Astrocyte (in vitro differentiated cells and primary cell): ENCODE results near the gene ERGIC3. TPM values are rescaled to one million over a fixed set of nuclear protein-coding genes. Genes with fewer than 3 reads are reported as not detected.

Experiments used
- DNase-seq: peaks from one replicate; pipeline ENCODE4 v3.0.0-alpha.2; 2010; ENCODE audit warnings: low read depth
- FAIRE-seq: peaks from 2 replicates; lab custom pipeline; 2011; peaks lifted over from hg19 to GRCh38; lab: Jason Lieb, UNC
- H2AFZ ChIP-seq: 2 replicates; pipeline ENCODE4 v1.6.0; 2012; ENCODE audit warnings: low read depth, low read length, inconsistent platforms
- H3K27ac ChIP-seq: 2 replicates; pipeline ENCODE4 v1.5.1; 2011; ENCODE audit warnings: low read depth, low read length, inconsistent platforms
- H3K27me3 ChIP-seq: 2 replicates; pipeline ENCODE4 v1.6.0; 2011; ENCODE audit warnings: low read length, inconsistent platforms; ENCODE audit not compliant: insufficient read depth
- H3K36me3 ChIP-seq: 2 replicates; pipeline ENCODE4 v1.5.1; 2011; ENCODE audit warnings: low read length, inconsistent platforms; ENCODE audit not compliant: insufficient read depth
- H3K4me1 ChIP-seq: 2 replicates; pipeline ENCODE4 v1.5.1; 2011; ENCODE audit warnings: low read length, inconsistent platforms; ENCODE audit not compliant: insufficient read depth
- H3K4me2 ChIP-seq: 2 replicates; pipeline ENCODE4 v1.6.0; 2012; ENCODE audit warnings: low read length, inconsistent platforms
- H3K4me3 ChIP-seq: 2 replicates; pipeline ENCODE4 v1.5.1; 2011; ENCODE audit warnings: low read depth, mild to moderate bottlenecking, low read length, inconsistent platforms; ENCODE audit not compliant: insufficient read depth
- H3K79me2 ChIP-seq: 2 replicates; pipeline ENCODE4 v1.6.0; 2012; ENCODE audit warnings: mild to moderate bottlenecking, low read length, inconsistent platforms; ENCODE audit not compliant: insufficient read depth
- H3K9ac ChIP-seq: 2 replicates; pipeline ENCODE4 v1.6.0; 2012; ENCODE audit warnings: mild to moderate bottlenecking, low read length, inconsistent platforms
- H3K9me3 ChIP-seq: 2 replicates; pipeline ENCODE4 v1.5.1; 2012; ENCODE audit warnings: low read depth, mild to moderate bottlenecking, low read length, inconsistent platforms; ENCODE audit not compliant: insufficient read depth
- H4K20me1 ChIP-seq: 2 replicates; pipeline ENCODE4 v1.6.0; 2012; ENCODE audit warnings: low read length, inconsistent platforms; ENCODE audit not compliant: insufficient read depth
- H3K27ac Mint-ChIP-seq: one replicate; pipeline ENCODE4 v1.8.0; 2021; ENCODE audit warnings: mild to moderate bottlenecking, mixed read lengths; ENCODE audit not compliant: unreplicated experiment
- H3K27me3 Mint-ChIP-seq: one replicate; pipeline ENCODE4 v1.8.0; 2021; ENCODE audit warnings: low read depth, mixed read lengths; ENCODE audit not compliant: unreplicated experiment
- H3K36me3 Mint-ChIP-seq: one replicate; pipeline ENCODE4 v1.8.0; 2021; ENCODE audit warnings: low read depth, mixed read lengths; ENCODE audit not compliant: unreplicated experiment
- H3K4me1 Mint-ChIP-seq: one replicate; pipeline ENCODE4 v1.8.0; 2021; ENCODE audit warnings: low read depth, mixed read lengths; ENCODE audit not compliant: unreplicated experiment
- H3K4me3 Mint-ChIP-seq: one replicate; pipeline ENCODE4 v1.8.0; 2021; ENCODE audit warnings: mild to moderate bottlenecking, moderate library complexity, mixed read lengths; ENCODE audit not compliant: unreplicated experiment
- H3K9me3 Mint-ChIP-seq: one replicate; pipeline ENCODE4 v1.8.0; 2021; ENCODE audit warnings: mild to moderate bottlenecking, mixed read lengths; ENCODE audit not compliant: unreplicated experiment
- EZH2 ChIP-seq: IDR thresholded peaks from 2 replicates; pipeline ENCODE4 v1.6.1; 2012; ENCODE audit warnings: mild to moderate bottlenecking, low read length, inconsistent platforms; ENCODE audit not compliant: insufficient read depth
- total RNA-seq: library from RNA; stranded (reverse); gene quantifications from 2 replicates; pipeline ENCODE4 v1.2.1, GENCODE V29; 2021
- TF ChIP-seq, protein P1 (sequence below): IDR thresholded peaks from 2 replicates; pipeline ENCODE4 v1.5.1; 2011; ENCODE audit warnings: low read depth, mild to moderate bottlenecking, inconsistent platforms, low read length, moderate library complexity; ENCODE audit not compliant: insufficient read depth

Gene ERGIC3
- total RNA-seq, 1 donor from 2014 or later: 198 TPM

DNA sequence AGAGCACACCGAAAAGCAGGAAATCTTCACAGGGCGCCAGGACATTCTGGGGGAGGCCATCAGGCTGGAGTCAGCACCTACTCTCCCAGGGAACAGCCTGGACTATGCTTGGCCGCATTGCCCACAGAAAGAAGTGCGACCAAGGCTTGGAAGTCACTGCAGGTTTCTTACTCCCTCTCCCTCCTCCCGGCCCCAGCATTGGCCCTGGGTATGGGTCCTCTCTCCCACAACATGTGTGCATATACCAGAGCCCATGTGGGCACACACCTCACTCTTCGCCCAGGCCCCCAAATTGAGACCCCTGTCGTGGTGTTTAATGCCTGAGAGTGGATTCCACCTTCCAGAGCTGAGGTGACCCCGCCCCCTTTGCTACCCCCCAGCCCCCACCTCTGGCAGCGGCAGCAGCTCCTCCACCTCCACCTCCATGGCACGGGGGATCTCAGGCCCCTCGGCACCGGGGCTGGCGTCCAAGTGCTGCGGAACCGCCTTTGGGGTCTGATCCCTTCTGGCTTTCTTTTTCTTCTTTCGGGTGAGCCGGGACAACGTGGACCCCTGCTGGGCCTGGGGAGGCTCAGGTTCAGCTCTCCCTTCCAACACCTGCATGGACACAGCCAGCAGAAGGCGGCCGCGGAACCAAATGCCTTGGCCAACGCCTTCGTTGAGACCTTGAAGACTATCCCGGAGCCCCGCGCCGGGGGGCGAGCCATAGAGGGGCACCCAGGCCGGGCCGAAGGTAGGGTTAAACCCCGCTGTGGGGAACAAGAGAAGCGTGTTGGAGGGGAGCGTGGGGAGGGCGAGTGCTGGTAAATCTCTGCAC is 58.5 kb downstream of the ERGIC3 start:
- peaks cover 13% of the 10 kb centered on the region for H3K9me3 Mint-ChIP-seq
- H3K36me3 Mint-ChIP-seq: peaks cover 2% of the 10 kb centered on the region
- peaks cover 3% of the 10 kb centered on the region for H3K4me1 Mint-ChIP-seq
- peaks cover 72% of the 10 kb centered on the region for H3K27me3 Mint-ChIP-seq
- Histone ChIP-seq H3K9me3 (no peaks in the 10 kb centered on the region), H3K27me3 (peaks cover 27% of the 10 kb centered on the region), H3K27ac (no peak overlapping the region), H3K36me3 (no peaks in the 10 kb centered on the region), H2AFZ (peak overlapping the region; percentile 79), H3K79me2 (no peaks in the 10 kb centered on the region), H3K9ac (no peak overlapping the region), H3K4me2 (peak overlapping the region; percentile 88), H3K4me3 (peak overlapping the region; percentile 51), H3K4me1 (peaks cover 11% of the 10 kb centered on the region), H4K20me1 (no peaks in the 10 kb centered on the region)
- H3K4me3 Mint-ChIP-seq: no peak overlapping the region
- no peak for DNase-seq
- no peak for FAIRE-seq
- H3K27ac Mint-ChIP-seq: no peak overlapping the region
- TF ChIP-seq, protein P1, sequence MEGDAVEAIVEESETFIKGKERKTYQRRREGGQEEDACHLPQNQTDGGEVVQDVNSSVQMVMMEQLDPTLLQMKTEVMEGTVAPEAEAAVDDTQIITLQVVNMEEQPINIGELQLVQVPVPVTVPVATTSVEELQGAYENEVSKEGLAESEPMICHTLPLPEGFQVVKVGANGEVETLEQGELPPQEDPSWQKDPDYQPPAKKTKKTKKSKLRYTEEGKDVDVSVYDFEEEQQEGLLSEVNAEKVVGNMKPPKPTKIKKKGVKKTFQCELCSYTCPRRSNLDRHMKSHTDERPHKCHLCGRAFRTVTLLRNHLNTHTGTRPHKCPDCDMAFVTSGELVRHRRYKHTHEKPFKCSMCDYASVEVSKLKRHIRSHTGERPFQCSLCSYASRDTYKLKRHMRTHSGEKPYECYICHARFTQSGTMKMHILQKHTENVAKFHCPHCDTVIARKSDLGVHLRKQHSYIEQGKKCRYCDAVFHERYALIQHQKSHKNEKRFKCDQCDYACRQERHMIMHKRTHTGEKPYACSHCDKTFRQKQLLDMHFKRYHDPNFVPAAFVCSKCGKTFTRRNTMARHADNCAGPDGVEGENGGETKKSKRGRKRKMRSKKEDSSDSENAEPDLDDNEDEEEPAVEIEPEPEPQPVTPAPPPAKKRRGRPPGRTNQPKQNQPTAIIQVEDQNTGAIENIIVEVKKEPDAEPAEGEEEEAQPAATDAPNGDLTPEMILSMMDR: no peak
- no peak for TF ChIP-seq EZH2

DNA sequence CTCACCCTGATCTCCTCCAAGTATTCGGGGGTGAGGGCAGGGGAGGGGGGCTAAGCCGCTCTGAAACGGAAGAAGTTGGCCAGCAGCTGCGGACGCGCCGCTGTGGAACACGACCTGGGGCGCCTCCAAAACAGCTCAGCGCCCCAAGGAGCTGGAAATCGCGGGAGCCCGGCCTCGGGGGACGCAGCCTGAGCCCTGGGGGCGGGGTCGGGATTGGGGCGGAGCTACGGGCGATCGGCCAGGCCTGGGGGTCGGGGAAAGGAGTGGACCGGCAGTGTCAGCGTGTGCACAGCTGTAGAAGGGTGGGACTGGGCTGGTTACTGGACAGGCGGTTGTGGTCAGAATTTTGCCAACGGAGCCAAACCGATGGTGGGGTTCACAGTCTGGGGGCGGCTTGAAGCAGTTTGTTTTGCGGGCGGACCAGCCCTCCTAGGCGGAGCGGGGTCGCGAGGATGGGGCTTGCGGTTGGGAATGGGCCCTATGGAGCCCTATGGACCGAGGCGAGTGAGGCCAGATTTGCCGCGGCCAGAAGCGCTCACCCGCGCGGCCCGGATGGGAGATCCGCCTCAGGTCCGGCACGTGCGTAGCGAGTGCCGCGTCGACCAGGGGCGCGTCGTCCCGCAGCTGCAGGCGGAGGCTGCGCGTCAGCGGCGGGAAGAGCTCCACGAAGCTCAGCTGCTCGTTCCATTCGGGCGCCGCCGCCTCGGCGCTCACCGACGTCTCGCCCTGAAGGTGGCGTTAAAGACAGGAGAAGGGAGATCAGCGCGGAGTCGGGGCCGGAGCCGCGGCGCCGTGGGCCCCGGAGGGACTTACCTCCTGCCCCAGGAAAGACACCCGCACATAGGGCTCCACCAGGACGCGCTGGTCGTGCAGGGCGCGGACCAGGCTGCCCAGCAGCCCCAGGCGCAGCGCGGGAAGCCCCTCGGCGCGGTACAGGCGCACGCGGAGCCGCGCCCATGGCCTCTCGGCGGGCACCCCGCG is 59.4 kb downstream of the ERGIC3 start:
- Histone ChIP-seq H3K27me3 (peaks cover 27% of the 10 kb centered on the region), H3K9ac (peak overlapping the region; percentile 50), H3K4me1 (peaks cover 11% of the 10 kb centered on the region), H3K27ac (no peak overlapping the region), H2AFZ (peak overlapping the region; percentile 79), H3K36me3 (no peaks in the 10 kb centered on the region), H3K4me2 (peak overlapping the region; percentile 88), H3K9me3 (no peaks in the 10 kb centered on the region), H4K20me1 (no peaks in the 10 kb centered on the region), H3K4me3 (peak overlapping the region; percentile 51), H3K79me2 (no peaks in the 10 kb centered on the region)
- peaks cover 2% of the 10 kb centered on the region for H3K36me3 Mint-ChIP-seq
- peak; percentile 57 for DNase-seq
- no peak overlapping the region for H3K27ac Mint-ChIP-seq
- H3K4me3 Mint-ChIP-seq: peak overlapping the region; percentile 66
- no peak for FAIRE-seq
- H3K9me3 Mint-ChIP-seq: peaks cover 13% of the 10 kb centered on the region
- peaks cover 66% of the 10 kb centered on the region for H3K27me3 Mint-ChIP-seq
- TF ChIP-seq EZH2: peak; percentile 60
- TF ChIP-seq, protein P1: no peak
- peaks cover 3% of the 10 kb centered on the region for H3K4me1 Mint-ChIP-seq
